Measurements from ENCODE around the gene NXT1. TPM values are rescaled to one million over a fixed set of nuclear protein-coding genes. Genes with fewer than 3 reads are reported as not detected.

NXT1 gene
- total RNA-seq, 2 experiments from 2014 or later, result 33.7 to 76.5 TPM

DNA sequence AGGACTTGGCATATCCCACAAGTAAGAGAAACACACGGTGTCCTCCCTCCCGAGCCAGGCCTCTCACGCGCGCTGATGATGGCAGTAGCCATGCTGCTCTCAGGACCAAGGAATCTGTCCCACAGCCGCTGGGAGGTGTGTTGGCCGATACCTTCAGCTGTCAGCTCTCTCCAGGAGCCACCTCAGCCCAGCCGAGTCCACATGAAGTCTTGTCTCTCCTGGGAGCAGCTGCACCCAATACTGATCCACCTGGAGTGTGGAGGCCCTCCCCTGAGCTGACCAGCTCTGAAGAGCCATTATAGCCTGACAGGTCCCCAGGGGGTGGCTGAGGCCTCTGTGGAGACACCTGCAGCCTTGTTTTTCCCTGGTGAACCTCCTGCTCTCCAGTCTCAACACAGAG, 23.8 kb upstream of the NXT1 start:
- no peak overlapping the region for H2AFZ ChIP-seq (ENCODE audit: low read length)
- H3K27ac ChIP-seq (ENCODE audit: low read depth, low read length, poor library complexity, severe bottlenecking), result no peak overlapping the region
- TF ChIP-seq EZH2phosphoT487 (IDR thresholded peaks at IDR 0.05; ENCODE audit: borderline replicate concordance, low read depth, low read length), result no peak
- TF ChIP-seq, protein P1, sequence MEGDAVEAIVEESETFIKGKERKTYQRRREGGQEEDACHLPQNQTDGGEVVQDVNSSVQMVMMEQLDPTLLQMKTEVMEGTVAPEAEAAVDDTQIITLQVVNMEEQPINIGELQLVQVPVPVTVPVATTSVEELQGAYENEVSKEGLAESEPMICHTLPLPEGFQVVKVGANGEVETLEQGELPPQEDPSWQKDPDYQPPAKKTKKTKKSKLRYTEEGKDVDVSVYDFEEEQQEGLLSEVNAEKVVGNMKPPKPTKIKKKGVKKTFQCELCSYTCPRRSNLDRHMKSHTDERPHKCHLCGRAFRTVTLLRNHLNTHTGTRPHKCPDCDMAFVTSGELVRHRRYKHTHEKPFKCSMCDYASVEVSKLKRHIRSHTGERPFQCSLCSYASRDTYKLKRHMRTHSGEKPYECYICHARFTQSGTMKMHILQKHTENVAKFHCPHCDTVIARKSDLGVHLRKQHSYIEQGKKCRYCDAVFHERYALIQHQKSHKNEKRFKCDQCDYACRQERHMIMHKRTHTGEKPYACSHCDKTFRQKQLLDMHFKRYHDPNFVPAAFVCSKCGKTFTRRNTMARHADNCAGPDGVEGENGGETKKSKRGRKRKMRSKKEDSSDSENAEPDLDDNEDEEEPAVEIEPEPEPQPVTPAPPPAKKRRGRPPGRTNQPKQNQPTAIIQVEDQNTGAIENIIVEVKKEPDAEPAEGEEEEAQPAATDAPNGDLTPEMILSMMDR (conservative IDR thresholded peaks at IDR 0.05; ENCODE audit: low read length), result no peak
- H3K9me3 ChIP-seq (ENCODE audit: low read length), result no peaks in the 10 kb centered on the region
- no peaks in the 10 kb centered on the region for H3K36me3 ChIP-seq (ENCODE audit: insufficient read depth, low read length)
- H3K4me3 ChIP-seq (ENCODE audit: low read depth, low read length, poor library complexity, severe bottlenecking), result no peak overlapping the region
- intact Hi-C loops (cut with micrococcal nuclease; ENCODE audit: unreplicated experiment), result no loop called here
- H3K79me2 ChIP-seq (ENCODE audit: insufficient read depth, low read depth, low read length), result no peaks in the 10 kb centered on the region
- CTCF ChIA-PET (ENCODE audit: unreplicated experiment), result no interaction called here
- POLR2A ChIA-PET, result no interaction called here
- H3K9me2 ChIP-seq (ENCODE audit: insufficient read depth, low read length), result no peaks in the 10 kb centered on the region
- no TSS peak for BruUV-seq (replicated peaks)
- H4K20me1 ChIP-seq (ENCODE audit: insufficient read depth, low read length), result no peaks in the 10 kb centered on the region
- no peak for DNase-seq (ENCODE audit: low spot score)
- no peak overlapping the region for H3K4me2 ChIP-seq (ENCODE audit: low read length)
- H3K4me1 ChIP-seq (ENCODE audit: insufficient read depth, low read length, poor library complexity, severe bottlenecking), result peaks cover 3% of the 10 kb centered on the region

DNA sequence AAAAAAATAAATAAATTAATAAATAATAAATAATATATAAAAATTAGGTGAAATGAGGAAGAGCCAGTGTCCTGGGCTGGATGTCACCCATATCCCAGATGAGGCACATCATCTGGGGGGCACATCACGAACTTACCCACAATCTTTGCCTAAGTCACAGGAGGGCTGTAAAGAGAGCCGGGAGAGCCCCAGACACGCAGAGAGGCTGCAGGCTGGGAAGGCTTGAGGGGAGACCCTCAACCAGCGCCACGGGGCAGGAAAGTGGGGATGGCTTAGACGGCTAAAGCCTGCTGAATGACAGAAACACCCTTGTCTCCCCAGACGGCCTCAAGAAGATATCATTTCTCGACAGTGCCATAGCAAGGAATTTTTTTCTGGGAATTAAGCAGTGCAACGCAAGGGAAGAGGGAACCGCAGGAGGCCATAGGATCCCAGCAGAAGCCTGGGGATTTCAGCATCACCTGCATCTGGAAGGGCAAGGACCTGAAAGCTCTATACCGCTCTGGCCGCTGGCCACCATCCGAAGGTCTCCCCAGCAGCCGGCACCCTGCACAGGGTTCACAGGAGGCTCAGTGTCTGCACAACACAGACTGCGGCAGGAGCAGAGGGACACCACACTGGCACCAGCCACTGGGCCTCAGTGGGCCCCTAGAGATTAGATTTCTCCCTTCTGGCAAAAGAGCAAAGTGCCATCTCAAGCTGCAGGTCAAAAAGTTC, 22.8 kb upstream of the NXT1 start:
- CTCF ChIA-PET (ENCODE audit: unreplicated experiment), result no interaction called here
- Histone ChIP-seq H3K4me3 (ENCODE audit: low read depth, low read length, poor library complexity, severe bottlenecking) (no peak overlapping the region), H3K9me2 (ENCODE audit: insufficient read depth, low read length) (no peaks in the 10 kb centered on the region), H3K4me2 (ENCODE audit: low read length) (no peak overlapping the region), H3K9me3 (ENCODE audit: low read length) (no peaks in the 10 kb centered on the region), H3K4me1 (ENCODE audit: insufficient read depth, low read length, poor library complexity, severe bottlenecking) (peaks cover 8% of the 10 kb centered on the region), H4K20me1 (ENCODE audit: insufficient read depth, low read length) (no peaks in the 10 kb centered on the region), H3K79me2 (ENCODE audit: insufficient read depth, low read depth, low read length) (no peaks in the 10 kb centered on the region), H2AFZ (ENCODE audit: low read length) (no peak overlapping the region), H3K36me3 (ENCODE audit: insufficient read depth, low read length) (no peaks in the 10 kb centered on the region), H3K27ac (ENCODE audit: low read depth, low read length, poor library complexity, severe bottlenecking) (no peak overlapping the region)
- POLR2A ChIA-PET, result no interaction called here
- no TSS peak for BruUV-seq (replicated peaks)
- intact Hi-C loops (cut with micrococcal nuclease; ENCODE audit: unreplicated experiment), result no loop called here
- TF ChIP-seq, protein P1 (conservative IDR thresholded peaks at IDR 0.05; ENCODE audit: low read length), result no peak
- no peak for TF ChIP-seq EZH2phosphoT487 (IDR thresholded peaks at IDR 0.05; ENCODE audit: borderline replicate concordance, low read depth, low read length)
- DNase-seq (ENCODE audit: low spot score), result no peak
